Vagina (tissue), 2 donors: Measurements from ENCODE around the gene LRIG3.

Experiments used
- POLR2A ChIP-seq, 2 donors: fragments of 450-650 bp; IDR thresholded peaks; one replicate each; pipeline ENCODE4 v1.6.1; 2017; ENCODE audit warnings: antibody characterized with exemption in 2 of 2, mild to moderate bottlenecking in 2 of 2, moderate library complexity in 2 of 2
- POLR2AphosphoS5 ChIP-seq, 2 donors: sonication (generic); formaldehyde crosslinking; IDR thresholded peaks; one replicate each; pipeline ENCODE4 v1.9.0; 2017; ENCODE audit warnings: antibody characterized with exemption in 2 of 2, mild to moderate bottlenecking in 2 of 2, low read depth in 1 of 2; ENCODE audit not compliant: insufficient read depth in 1 of 2

- TF ChIP-seq POLR2AphosphoS5 (IDR thresholded peaks at IDR 0.05; ENCODE audit: insufficient read depth in 1 of 2, low read depth in 1 of 2) (no peak), POLR2A (IDR thresholded peaks at IDR 0.05) (no peak)
These were observed 10.5 kb upstream of the LRIG3 start for GRCh38 chr12:58930770-58931324.
